HG03095 (cell line): ENCODE data around the gene RUFY4.

Source experiments
- ATAC-seq: cut with Tn5 transposase; IDR thresholded peaks from one replicate; pipeline ENCODE4 v1.9.1; 2021; ENCODE audit warnings: moderate library complexity; ENCODE audit not compliant: unreplicated experiment

Gene RUFY4

DNA sequence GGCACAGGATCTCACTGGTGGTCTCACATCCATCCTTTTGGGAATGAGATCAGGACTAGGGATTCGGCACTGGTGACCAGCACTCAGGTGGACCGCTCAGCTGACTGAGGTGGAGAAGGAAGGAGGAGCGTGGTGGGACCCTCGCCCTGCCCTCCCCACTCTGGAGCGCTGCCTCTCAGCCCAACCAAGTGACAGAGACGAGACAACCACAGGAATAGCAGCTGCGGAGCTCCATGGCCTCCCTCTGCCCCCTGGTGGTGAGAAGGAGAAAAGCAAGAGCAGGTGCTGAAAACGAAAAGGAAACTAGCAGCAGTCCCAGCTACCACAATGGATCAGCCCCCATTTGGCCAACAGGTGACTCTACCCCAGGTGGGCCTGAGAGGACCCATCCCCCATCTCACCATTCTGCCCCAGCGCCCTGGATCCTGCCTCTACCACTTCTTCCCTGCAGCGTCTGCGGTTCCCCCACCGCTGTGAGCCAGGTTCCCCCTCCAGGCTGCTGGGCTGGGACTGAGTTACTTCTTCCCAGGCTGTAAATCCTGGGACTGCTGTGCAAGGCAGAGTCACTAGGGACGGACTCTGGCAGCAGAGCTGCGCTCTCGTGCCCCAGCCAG, at the start of gene RUFY4:
TSS of gene RUFY4 (plus strand) at position 533 of the 614 bp plus-strand sequence. CDS start 1,353 bp downstream, outside the sequence.
- ATAC-seq: peak; percentile 88

DNA sequence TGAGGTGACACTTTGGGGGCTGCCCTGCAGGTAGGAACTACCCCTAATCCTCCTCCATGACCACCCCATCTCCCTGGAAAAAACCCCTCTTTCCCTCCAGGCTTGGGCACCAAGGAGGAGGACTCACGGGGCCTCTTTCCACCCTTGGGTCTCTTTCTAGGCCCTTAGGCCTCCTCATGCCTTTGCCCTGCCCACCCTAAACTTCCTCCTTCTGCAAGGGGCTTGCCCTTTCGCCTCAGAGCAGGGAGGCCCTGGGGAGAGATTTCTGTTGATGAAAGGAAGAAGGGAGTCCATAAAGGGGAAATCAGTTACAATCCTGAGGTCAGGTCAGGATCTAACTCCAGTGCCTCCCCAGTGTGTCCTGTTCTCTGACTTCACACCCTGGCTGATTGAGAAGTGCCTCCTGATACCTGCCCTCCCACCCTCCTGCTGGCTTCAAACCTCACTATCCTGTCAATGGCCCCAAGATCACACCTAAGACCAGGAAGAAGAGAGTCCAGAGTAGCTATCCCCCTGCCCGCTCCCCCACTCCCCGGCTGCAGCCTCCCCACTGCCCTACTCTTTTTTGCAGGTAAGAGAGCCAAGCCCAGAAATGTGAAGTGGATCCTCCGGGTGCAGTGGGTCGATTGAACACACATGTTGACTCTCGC, 49.5 kb upstream of the RUFY4 start:
- ATAC-seq: no peak

GRCh38 chr2:218020281-218020680, 48.8 kb upstream of the RUFY4 start:
- no peak for ATAC-seq

- no peak for ATAC-seq
These were observed 48.0 kb upstream of the RUFY4 start for GRCh38 chr2:218020966-218021535.

GRCh38 chr2:218021536-218022071, 47.4 kb upstream of the RUFY4 start:
- no peak for ATAC-seq

GRCh38 chr2:218022131-218022850, 46.8 kb upstream of the RUFY4 start:
- ATAC-seq: no peak

DNA sequence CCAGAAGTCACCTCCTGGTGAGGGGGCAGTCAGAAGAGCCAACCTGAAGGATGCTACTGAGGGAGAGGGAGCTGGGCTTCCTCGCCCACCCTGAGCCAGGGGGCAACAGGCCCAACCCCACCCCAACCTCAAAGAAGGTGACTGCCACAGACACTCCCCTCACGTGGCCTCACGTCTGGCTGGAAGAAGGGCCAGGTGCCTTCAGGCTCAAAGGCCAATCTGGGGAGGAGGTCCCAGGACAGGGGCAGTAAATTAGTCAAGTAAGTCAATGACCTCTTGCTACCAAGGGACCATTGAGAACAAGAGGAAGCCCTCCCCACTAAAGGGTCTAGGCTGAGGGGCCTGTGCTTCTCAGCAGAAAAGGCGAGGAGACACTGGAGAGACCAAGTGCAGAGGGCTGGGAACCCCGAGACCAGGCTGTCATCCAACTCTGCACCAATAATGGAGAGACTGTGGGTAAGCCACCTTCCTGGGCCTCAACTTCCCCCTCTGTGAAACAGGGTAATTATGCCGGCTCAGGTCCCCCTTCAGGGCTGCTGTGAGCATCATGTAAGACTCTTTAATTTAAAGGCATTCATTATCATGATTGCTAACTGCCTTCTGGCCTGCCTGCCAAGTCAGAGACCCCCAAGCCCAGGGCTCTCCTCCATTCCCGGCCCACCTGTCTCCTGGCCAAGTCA, 46.1 kb upstream of the RUFY4 start:
- ATAC-seq: no peak

DNA sequence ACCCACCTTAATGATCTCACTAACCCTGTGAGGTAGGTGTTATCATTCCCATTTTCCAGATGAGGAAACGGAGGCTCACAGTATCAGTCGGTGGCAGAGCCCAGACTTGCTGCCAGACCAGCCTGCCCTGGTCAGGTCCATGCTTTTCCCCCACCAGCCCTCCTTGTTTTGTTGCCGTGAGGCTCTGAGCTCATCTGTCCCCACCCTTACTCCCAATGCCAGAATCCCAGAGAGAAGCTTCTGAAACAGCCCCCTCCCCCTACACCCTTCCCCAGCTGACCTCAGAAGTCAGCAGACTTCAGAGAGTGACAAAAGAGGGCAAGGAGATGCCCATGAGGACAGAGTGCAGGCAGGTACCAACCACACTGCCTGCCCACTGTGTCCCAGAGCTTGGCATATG, 45.4 kb upstream of the RUFY4 start:
- no peak for ATAC-seq

DNA sequence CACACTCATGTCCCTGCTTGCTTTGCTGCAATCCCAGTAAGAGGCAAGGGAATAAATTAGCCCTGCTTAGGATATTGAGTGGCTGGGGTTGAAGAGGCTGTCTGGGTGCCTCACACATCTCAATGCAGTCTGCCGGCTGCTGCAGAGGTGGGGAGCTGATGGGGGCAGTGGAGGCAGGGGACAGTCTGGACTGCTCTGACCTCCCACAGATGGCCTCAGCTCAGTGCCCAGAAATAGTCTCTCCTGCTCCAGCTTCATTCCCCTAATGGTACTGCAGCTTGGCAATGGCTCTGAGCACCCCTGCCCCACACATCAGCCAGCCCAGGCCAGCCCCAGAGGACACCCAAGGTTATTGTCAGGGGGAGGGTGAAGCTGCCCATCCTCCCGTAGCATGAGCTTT, 44.7 kb upstream of the RUFY4 start:
- no peak for ATAC-seq

GRCh38 chr2:218024871-218025270, 44.2 kb upstream of the RUFY4 start:
- ATAC-seq: no peak

- ATAC-seq: no peak
These were observed 42.8 kb upstream of the RUFY4 start for GRCh38 chr2:218026244-218026643.

GRCh38 chr2:218026676-218027425, 42.2 kb upstream of the RUFY4 start:
- no peak for ATAC-seq

DNA sequence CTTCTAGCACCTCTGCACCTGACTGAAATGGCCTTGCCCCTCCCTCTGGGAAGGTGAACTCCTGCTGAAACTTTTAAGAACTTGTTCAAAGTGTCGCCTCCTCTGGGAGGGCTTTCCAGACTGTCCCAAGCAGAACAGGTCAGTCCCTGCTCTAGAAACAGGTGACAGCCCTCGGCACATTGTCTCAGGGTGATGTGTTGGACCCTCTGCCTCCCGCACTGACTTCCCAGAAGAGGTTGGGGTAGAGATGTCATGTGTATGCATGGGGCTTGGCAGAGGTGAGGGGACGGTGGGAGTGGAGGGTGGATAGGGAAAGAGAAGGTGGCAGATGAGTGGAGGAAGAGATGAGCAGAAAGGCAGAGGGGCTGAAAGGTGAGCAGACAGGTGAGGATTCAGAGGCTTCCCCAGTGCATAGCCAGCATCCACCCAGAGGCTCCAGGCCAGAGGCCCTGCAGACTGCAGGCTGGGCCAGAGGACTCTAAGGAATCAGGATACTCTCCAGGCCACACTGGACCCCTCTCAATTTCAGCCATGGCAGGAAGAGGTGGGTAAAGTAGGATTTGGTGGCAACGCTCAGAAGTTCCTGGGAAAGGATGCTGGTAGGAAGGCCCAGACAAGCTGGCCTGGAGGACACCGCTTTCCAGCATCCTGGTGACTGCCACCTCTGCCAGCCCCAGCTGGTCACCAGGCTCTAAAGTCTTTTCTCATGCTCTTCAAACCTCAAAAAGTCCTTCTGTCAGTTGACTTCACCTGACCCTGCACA, 41.4 kb upstream of the RUFY4 start:
- no peak for ATAC-seq

GRCh38 chr2:218028189-218028495, 40.9 kb upstream of the RUFY4 start:
- no peak for ATAC-seq

DNA sequence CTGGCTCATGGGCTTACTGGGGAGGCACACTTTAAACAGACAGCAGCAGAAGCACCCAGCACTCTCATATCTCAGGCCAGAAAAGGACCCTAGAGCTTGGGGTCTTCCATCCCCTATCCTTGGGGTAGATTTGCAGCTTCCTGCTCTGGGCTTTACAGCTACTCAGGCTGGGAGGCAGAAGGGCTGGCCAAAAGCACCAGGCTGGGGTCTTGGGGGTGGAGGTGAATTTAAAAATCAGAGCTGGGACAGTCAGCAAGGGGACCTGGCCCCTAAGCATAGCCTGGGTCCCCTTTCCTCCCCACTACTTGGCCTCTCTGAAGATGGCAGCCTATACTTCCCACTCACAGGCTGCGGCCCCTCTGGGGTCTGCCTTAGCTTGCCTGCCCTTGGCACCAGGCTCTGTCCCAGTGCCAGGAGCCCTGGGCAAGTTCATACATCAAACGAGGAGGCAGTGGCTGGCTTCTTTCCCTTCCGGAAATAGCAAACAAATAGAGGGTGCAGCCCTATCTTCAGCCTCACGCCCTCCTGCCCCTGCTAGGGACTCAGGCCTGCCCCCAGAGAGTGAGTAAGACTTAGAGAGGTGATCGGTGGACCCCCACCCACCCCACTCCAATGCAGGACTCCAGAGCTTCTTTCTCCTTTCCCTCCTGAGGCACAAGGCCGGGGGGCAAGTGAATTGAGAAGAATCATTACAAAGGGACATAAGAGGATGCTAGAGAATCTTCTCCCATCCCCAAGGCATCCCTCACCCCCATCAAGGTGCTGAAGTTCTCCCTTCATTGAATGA, 40.3 kb upstream of the RUFY4 start:
- no peak for ATAC-seq

GRCh38 chr2:218029366-218030360, 39.4 kb upstream of the RUFY4 start:
- no peak for ATAC-seq

DNA sequence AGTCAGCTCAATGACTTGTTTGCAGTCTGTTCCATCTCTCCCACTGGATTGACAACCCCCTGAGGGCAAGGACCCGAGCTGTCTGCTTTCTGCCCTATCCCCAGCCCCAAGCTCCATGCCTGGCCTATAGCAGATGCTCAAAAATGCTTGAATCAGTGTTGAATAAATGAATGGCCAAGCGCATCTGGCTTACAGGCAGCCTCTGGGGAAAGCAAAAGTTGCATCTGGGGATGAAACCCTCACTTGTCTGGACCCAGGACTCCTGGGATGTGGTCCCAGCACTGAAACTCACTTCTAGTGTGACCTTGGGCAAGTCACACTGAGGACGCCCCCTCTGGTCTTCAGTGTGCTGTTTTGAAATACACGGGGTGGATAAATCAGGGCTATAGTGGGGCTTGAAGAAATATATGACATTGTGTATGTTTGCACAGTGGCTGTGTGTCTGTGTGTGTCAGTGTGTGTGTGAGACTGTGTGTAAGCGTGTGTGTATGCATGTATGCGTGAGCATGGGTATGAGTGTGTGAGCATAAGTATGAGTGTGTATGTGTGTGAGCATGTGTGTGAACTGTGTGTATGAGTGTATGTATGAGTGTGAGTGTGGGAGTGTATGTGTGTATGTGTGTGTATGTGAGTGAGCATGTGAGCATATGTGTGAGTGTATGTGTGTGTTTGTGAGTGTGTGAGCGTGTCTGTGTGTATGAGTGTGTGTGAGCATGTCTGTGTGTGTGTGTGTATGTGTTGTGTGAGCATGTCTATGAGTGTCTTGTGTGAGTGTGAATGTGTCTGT, 38.5 kb upstream of the RUFY4 start:
- ATAC-seq: no peak
